GM13976 (cell line): Measurements from ENCODE around the gene KDM4C.

Experiments used
- DNase-seq: peaks from one replicate; pipeline ENCODE4 v3.0.0; 2012; ENCODE audit warnings: low spot score
- CTCF ChIP-seq: IDR thresholded peaks from 2 replicates; pipeline ENCODE4 v1.5.1; 2012; ENCODE audit warnings: borderline replicate concordance, mild to moderate bottlenecking; ENCODE audit not compliant: insufficient read depth; ENCODE audit errors: extremely low read depth, missing control alignments, control extremely low read depth
- in situ Hi-C: fragments of 300-500 bp; cut with MboI; formaldehyde crosslinking; loops from one replicate; pipeline ENCODE4 v1.12.0; 2022; ENCODE audit warnings: low sequenced_read_pairs, mixed read lengths, inconsistent platforms; ENCODE audit not compliant: unreplicated experiment

KDM4C gene

GRCh38 chr9:6910032-6910431 lies 152.3 kb downstream of the KDM4C start:
- TF ChIP-seq CTCF, result no peak
- no peak for DNase-seq
- in situ Hi-C loops, result loop anchor here (25.0 kb wide), 1 partner anchor 627 kb away; no protein-coding TSS in a partner anchor

GRCh38 chr9:6910497-6910896 lies 152.7 kb downstream of the KDM4C start:
- TF ChIP-seq CTCF, result no peak
- DNase-seq, result no peak
- in situ Hi-C loops, result loop anchor here (25.0 kb wide), 1 partner anchor 627 kb away; no protein-coding TSS in a partner anchor

- DNase-seq, result no peak
- TF ChIP-seq CTCF, result no peak
- in situ Hi-C loops, result loop anchor here (25.0 kb wide), 1 partner anchor 625 kb away; no protein-coding TSS in a partner anchor
These were observed 154.3 kb downstream of the KDM4C start for GRCh38 chr9:6911901-6912638.

GRCh38 chr9:6915635-6916034 lies 157.9 kb downstream of the KDM4C start:
- no peak for TF ChIP-seq CTCF
- in situ Hi-C loops, result loop anchor here (25.0 kb wide), 1 partner anchor 622 kb away; no protein-coding TSS in a partner anchor
- no peak for DNase-seq

- peak; percentile 22 for DNase-seq
- in situ Hi-C loops, result loop anchor here (25.0 kb wide), 1 partner anchor 620 kb away; no protein-coding TSS in a partner anchor
- TF ChIP-seq CTCF, result no peak
These were observed 159.4 kb downstream of the KDM4C start for GRCh38 chr9:6917162-6917561.

GRCh38 chr9:6920041-6920440 lies 162.3 kb downstream of the KDM4C start:
- no peak for TF ChIP-seq CTCF
- in situ Hi-C loops, result loop anchor here (25.0 kb wide), 1 partner anchor 617 kb away; no protein-coding TSS in a partner anchor
- DNase-seq, result no peak
